Gastroesophageal sphincter (tissue), 4 donors: Measurements from ENCODE around the gene VAV3. TPM values are rescaled to one million over a fixed set of nuclear protein-coding genes. Genes with fewer than 3 reads are reported as not detected.

Source experiments
- ATAC-seq: fragments of 150-250 bp; one replicate; pipeline ENCODE4 v1.9.1; 2016; ENCODE audit warnings: mild to moderate bottlenecking, moderate library complexity
- H3K27ac ChIP-seq, 4 donors: fragments of 200-600 bp; sonication (generic) in 3 of 4; 1 replicate in 3 of 4; 2 replicates in 1 of 4; pipeline ENCODE4 v1.5.1; 2016 to 2019
- H3K27me3 ChIP-seq: fragments of 200-600 bp; sonication (generic); one replicate; pipeline ENCODE4 v1.5.1; 2019
- H3K36me3 ChIP-seq, 2 donors: fragments of 200-600 bp; sonication (generic); one replicate each; pipeline ENCODE4 v1.5.1; 2019; ENCODE audit warnings: control low read depth in 1 of 2
- H3K4me1 ChIP-seq, 3 donors: fragments of 200-600 bp; sonication (generic); 1 replicate in 2 of 3; 2 replicates in 1 of 3; pipeline ENCODE4 v1.5.1; 2016 to 2019; ENCODE audit warnings: control low read depth in 2 of 3
- H3K4me3 ChIP-seq, 2 donors: fragments of 200-600 bp; sonication (generic); one replicate each; pipeline ENCODE4 v1.5.1; 2019; ENCODE audit warnings: mild to moderate bottlenecking in 1 of 2, moderate library complexity in 1 of 2
- H3K9me3 ChIP-seq, 3 donors: fragments of 200-600 bp; sonication (generic); one replicate each; pipeline ENCODE4 v1.5.1; 2017 to 2019; ENCODE audit warnings: control low read depth in 2 of 3
- EP300 ChIP-seq: sonication (generic); formaldehyde crosslinking; IDR thresholded peaks from one replicate; pipeline ENCODE4 v1.6.1; 2017; ENCODE audit warnings: antibody characterized with exemption, mild to moderate bottlenecking
- POLR2A ChIP-seq, 2 donors: fragments of 450-650 bp; IDR thresholded peaks; one replicate each; pipeline ENCODE4 v1.6.1; 2017; ENCODE audit warnings: antibody characterized with exemption in 2 of 2, mild to moderate bottlenecking in 2 of 2, moderate library complexity in 1 of 2
- POLR2AphosphoS5 ChIP-seq: sonication (generic); formaldehyde crosslinking; IDR thresholded peaks from one replicate; pipeline ENCODE4 v1.6.1; 2017; ENCODE audit warnings: antibody characterized with exemption
- WGBS, 2 donors: methylation state at CpG; one replicate each; pipeline ENCODE4 v1.1.5; 2018; ENCODE audit warnings: low coverage in 1 of 2; 5-methylcytosine and 5-hydroxymethylcytosine counted together
- total RNA-seq, 4 donors: library from RNA; depleted of rRNA; stranded (reverse); fragments of >200 nt; gene quantifications; one replicate each; pipeline ENCODE4 v1.1.0, GENCODE V29; 2016
- TF ChIP-seq, protein P1 (sequence below), 4 experiments: fragments of 200-600 bp in 2 of 4; fragments of 450-650 bp in 2 of 4; sonication (generic) in 1 of 4; IDR thresholded peaks; one replicate each; pipeline ENCODE4 v1.5.1; 2017 to 2019; ENCODE audit warnings: antibody characterized with exemption in 4 of 4, mild to moderate bottlenecking in 2 of 4, moderate library complexity in 2 of 4

VAV3 gene
- total RNA-seq, 4 donors from 2014 or later, result 1.3 to 4.7 (median 2.9) TPM

GRCh38 chr1:107804134-107804533 lies 160.8 kb downstream of the VAV3 start:
- Histone ChIP-seq H3K27me3 (peaks cover 5% of the 10 kb centered on the region), H3K27ac (no peak overlapping the region), H3K4me1 (no peaks in the 10 kb centered on the region), H3K36me3 (no peaks in the 10 kb centered on the region), H3K9me3 (peaks cover 0 to 7% (median 0%) of the 10 kb centered on the region in 3 donors), H3K4me3 (no peak overlapping the region)
- TF ChIP-seq EP300 (no peak), POLR2A (IDR thresholded peaks at IDR 0.05) (no peak), POLR2AphosphoS5 (no peak)
- TF ChIP-seq, protein P1, sequence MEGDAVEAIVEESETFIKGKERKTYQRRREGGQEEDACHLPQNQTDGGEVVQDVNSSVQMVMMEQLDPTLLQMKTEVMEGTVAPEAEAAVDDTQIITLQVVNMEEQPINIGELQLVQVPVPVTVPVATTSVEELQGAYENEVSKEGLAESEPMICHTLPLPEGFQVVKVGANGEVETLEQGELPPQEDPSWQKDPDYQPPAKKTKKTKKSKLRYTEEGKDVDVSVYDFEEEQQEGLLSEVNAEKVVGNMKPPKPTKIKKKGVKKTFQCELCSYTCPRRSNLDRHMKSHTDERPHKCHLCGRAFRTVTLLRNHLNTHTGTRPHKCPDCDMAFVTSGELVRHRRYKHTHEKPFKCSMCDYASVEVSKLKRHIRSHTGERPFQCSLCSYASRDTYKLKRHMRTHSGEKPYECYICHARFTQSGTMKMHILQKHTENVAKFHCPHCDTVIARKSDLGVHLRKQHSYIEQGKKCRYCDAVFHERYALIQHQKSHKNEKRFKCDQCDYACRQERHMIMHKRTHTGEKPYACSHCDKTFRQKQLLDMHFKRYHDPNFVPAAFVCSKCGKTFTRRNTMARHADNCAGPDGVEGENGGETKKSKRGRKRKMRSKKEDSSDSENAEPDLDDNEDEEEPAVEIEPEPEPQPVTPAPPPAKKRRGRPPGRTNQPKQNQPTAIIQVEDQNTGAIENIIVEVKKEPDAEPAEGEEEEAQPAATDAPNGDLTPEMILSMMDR (IDR thresholded peaks at IDR 0.05), result no peak
- ATAC-seq, result no peak
- 78 to 83% methylated on average over 1 of the region's 1 CpG for WGBS, 2 donors

DNA sequence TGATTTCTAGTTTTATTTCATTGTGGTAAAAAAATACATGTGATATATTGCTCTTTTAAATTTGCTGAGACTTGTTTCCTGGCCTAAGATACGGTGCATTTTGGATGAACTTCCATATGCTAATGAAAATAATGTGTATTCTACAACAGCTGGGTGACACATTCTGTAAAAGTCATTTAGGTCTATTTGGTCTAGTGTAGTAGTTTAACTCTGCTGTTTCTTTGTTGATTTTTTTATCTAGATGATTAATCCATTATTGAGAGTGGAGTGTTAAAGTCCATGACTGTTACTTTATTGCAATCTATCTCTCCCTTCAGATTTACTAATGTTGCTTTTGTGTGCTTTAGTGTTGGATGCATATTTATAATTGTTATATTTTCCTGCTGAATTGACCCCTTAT lies 161.4 kb downstream of the VAV3 start:
- TF ChIP-seq, protein P1 (IDR thresholded peaks at IDR 0.05), result no peak
- no peak for TF ChIP-seq POLR2AphosphoS5
- TF ChIP-seq POLR2A (IDR thresholded peaks at IDR 0.05), result no peak
- no peak for TF ChIP-seq EP300
- ATAC-seq, result no peak
- H3K4me1 ChIP-seq, result no peaks in the 10 kb centered on the region
- H3K36me3 ChIP-seq, result no peaks in the 10 kb centered on the region
- H3K27me3 ChIP-seq, result peaks cover 5% of the 10 kb centered on the region
- no peak overlapping the region for H3K4me3 ChIP-seq
- 18 to 60% methylated on average over 1 of the region's 1 CpG for WGBS, 2 donors
- peaks cover 0 to 7% (median 0%) of the 10 kb centered on the region in 3 donors for H3K9me3 ChIP-seq
- H3K27ac ChIP-seq, result no peak overlapping the region

GRCh38 chr1:107802654-107803053 lies 162.3 kb downstream of the VAV3 start:
- no peak overlapping the region for H3K4me3 ChIP-seq
- 83% methylated on average over 1 of the region's 1 CpG; no CpG with 5 or more reads in 1 of the 2 donors for WGBS, 2 donors
- H3K27ac ChIP-seq, result no peak overlapping the region
- no peak for TF ChIP-seq POLR2AphosphoS5
- TF ChIP-seq EP300, result no peak
- no peak for TF ChIP-seq POLR2A (IDR thresholded peaks at IDR 0.05)
- TF ChIP-seq, protein P1 (IDR thresholded peaks at IDR 0.05), result no peak
- H3K27me3 ChIP-seq, result peaks cover 5% of the 10 kb centered on the region
- H3K4me1 ChIP-seq, result no peaks in the 10 kb centered on the region
- H3K9me3 ChIP-seq, result peaks cover 0 to 7% (median 0%) of the 10 kb centered on the region in 3 donors
- no peaks in the 10 kb centered on the region for H3K36me3 ChIP-seq
- no peak for ATAC-seq

DNA sequence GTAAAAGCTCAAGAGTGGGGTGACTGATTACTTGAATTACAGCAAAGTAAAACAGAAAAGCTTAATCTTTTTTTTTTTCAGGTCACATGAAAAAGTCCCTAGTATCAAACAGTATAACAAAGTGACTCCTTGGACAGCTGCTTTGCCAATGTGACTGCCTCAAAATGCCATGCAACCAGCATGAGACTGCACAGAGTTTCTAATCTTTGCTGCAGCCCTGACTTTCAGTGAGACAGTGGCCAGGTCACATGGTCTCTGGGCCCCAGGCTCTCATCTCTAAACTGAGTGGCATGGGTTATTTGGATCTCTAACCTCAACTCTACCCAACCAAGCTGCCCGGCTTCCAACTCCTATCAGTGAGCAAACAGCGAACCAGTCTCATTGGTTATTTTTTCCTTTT lies 169.0 kb downstream of the VAV3 start:
- Histone ChIP-seq H3K27me3 (no peaks in the 10 kb centered on the region), H3K9me3 (peaks cover 0 to 4% (median 0%) of the 10 kb centered on the region in 3 donors), H3K4me3 (no peak overlapping the region), H3K36me3 (no peaks in the 10 kb centered on the region), H3K4me1 (no peaks in the 10 kb centered on the region), H3K27ac (no peak overlapping the region)
- ATAC-seq, result no peak
- 75 to 96% methylated on average over 2 of the region's 2 CpGs for WGBS, 2 donors
- TF ChIP-seq EP300, result no peak
- no peak for TF ChIP-seq POLR2A (IDR thresholded peaks at IDR 0.05)
- TF ChIP-seq, protein P1 (IDR thresholded peaks at IDR 0.05), result no peak
- no peak for TF ChIP-seq POLR2AphosphoS5

GRCh38 chr1:107795441-107795840 lies 169.5 kb downstream of the VAV3 start:
- H3K27ac ChIP-seq, result no peak overlapping the region
- no peak overlapping the region for H3K4me3 ChIP-seq
- 45 to 67% methylated on average over 1 of the region's 1 CpG for WGBS, 2 donors
- no peak for TF ChIP-seq POLR2AphosphoS5
- no peaks in the 10 kb centered on the region for H3K9me3 ChIP-seq
- H3K27me3 ChIP-seq, result no peaks in the 10 kb centered on the region
- ATAC-seq, result no peak
- no peaks in the 10 kb centered on the region for H3K4me1 ChIP-seq
- H3K36me3 ChIP-seq, result no peaks in the 10 kb centered on the region
